ENCODE measurements around the gene ZNF266. TPM values are rescaled to one million over a fixed set of nuclear protein-coding genes. Genes with fewer than 3 reads are reported as not detected.

The ZNF266 gene
- total RNA-seq, 1 donor from 2014 or later = 15.1 TPM

Other genes starting within 250 kb of the ZNF266 start
- gene OR7D4, start 216.0 kb downstream of the ZNF266 start, total RNA-seq = not detected in 2 replicates
- not detected in 2 replicates for gene OR7E24, start 184.6 kb downstream of the ZNF266 start, total RNA-seq
- 2.0 and 9.7 TPM in 2 replicates for gene ZNF699, start 125.7 kb downstream of the ZNF266 start, total RNA-seq
- gene ZNF559, start 111.4 kb downstream of the ZNF266 start, total RNA-seq = 12.5 and 12.9 TPM in 2 replicates
- gene ZNF177, start 72.6 kb downstream of the ZNF266 start, total RNA-seq = 0.24 and 2.2 TPM in 2 replicates
- gene ZNF560, start 63.0 kb upstream of the ZNF266 start, total RNA-seq = 0.15 and 0.23 TPM in 2 replicates
- 8.8 and 9.1 TPM in 2 replicates for gene ZNF426, start 103.1 kb upstream of the ZNF266 start, total RNA-seq
- gene ZNF121, start 148.9 kb upstream of the ZNF266 start, total RNA-seq = 20.5 and 22.6 TPM in 2 replicates
- 24.8 and 31.6 TPM in 2 replicates for gene ZNF561, start 185.7 kb upstream of the ZNF266 start, total RNA-seq
- gene ZNF562, start 239.5 kb upstream of the ZNF266 start, total RNA-seq = 20.7 and 26.7 TPM in 2 replicates